NCI-H82 treated with DMSO at 0.1 percent for 48 hours (cell line): ENCODE measurements around the gene PROKR2.

Experiments used
- DNase-seq: peaks from one replicate; lab custom pipeline; 2025; ENCODE audit not compliant: unreplicated experiment; lab: John Stamatoyannopoulos, UW

The PROKR2 gene

DNA sequence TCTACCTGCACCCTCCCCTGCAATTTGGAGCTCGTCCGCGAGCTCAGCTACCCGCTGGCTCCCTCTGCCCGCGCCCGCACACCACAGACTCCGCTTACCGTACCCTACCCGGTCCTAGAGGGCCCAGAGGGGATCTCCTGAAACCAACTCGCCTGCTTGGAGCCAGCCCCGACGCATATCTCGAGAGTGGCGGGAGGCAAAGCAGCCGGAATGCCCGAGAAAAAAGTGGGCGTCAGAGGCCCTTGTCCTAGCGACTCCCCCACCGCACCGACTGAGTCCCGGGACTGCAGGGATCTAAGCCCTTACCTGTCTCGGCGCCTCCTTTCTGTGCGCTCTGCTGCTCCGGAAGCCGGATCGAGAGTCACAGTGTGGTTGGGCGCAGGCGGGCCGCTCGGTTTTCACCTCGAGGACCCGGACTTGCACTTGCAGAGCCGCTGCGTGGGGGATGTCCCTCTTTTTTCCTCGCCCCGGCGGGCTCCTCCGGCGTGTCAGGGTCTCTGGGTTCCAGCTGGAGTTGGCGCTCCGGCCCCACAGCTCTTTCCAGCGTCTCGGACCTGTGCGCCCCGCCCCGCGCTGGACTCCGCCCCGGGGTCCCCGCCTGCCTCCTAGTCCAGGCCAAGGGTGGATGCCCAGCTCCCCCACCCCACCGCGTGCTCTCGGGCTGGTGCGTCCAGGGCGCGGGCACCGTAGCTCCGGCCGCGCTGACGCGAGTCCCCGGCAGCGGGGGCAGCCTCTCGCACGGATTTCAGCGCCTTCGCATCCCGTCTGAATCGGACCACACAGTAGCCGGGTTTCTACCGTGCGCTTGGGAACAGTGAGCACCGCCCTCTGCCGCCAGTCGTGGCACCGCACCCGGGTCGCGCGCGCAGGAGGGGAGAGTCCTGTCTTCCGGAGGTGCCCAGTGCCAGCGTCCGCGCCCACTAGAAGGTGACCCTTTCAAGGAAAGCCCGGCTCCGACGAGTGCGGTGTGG, at the start of gene PROKR2:
Gene PROKR2, minus strand, starts transcription at position 767 of the 971 bp plus-strand sequence. CDS start 2,585 bp downstream, outside the sequence.
- DNase-seq = no peak

DNA sequence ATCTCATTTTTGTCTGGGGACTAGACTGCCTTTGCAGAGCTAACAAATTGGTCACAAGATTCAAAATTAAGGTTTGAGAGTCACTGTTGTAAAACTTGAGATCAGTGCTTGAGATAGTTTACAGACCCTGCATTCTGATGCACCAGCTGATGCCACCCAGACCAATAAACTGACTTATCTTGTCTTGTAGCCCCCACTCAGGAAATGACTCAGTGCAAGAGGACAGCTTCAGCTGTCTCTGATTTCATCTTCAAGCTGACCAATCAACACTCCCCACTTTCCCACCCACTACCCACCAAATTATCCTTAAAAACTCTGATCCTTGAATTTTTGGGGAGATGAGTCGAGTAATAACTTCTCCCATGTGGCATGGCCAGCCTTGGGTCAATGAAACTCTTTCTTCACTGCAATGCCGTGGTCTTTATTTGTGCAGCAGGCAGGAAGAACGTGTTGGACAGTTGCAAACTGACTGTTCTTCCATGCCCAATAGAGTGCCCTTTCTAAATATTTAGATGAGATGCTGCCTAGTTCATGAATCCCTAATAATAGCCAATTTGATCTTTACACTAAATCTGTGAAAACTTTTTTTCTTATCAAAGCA, 48.3 kb upstream of the PROKR2 start:
- DNase-seq = no peak

GRCh38 chr20:5364136-5364821, 47.5 kb upstream of the PROKR2 start:
- DNase-seq = no peak

DNA sequence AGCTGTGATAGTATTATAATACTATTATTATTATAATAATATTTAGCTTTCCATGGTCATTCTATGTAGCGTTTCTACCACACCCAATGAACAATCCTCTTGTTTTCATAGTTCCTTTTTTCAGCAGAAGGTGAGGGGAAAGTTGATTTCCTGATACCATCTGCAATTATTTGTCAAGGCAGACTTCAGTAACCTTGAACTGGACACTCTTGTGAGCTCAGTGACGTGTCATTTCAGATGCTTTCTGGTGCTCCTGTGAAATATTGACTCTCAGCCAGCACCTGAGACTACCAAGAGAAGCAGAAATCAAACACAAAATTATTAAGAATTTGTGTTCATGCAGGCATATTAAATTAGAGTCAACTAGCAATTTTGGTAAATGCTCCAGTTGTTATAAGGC, 46.0 kb upstream of the PROKR2 start:
- DNase-seq = no peak

- DNase-seq = no peak
These were observed 44.4 kb upstream of the PROKR2 start for GRCh38 chr20:5361176-5361575.

DNA sequence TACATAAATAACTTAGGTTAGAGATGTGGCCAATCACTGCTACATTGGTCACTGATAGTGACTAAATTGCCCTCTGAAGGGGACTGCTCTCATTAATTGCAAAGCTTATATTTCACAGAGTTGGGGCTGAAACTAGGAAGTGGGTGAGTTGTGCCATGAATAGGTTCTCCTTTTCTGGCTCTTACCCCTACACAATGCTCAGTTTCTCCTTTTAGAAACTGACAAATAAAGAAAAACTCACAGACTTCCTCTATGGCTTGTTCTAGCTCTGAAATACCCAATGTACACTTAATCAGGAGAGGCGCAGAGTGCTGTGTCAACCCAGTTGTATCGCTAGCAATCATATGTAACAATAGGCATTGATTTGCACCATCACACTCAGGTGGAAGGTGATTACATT, 41.2 kb upstream of the PROKR2 start:
- no peak for DNase-seq

GRCh38 chr20:5356941-5357340, 40.2 kb upstream of the PROKR2 start:
- no peak for DNase-seq

- no peak for DNase-seq
These were observed 38.1 kb upstream of the PROKR2 start for GRCh38 chr20:5354901-5355300.

- no peak for DNase-seq
These were observed 37.1 kb upstream of the PROKR2 start for GRCh38 chr20:5353624-5354496.

- no peak for DNase-seq
These were observed 32.7 kb upstream of the PROKR2 start for GRCh38 chr20:5349448-5349847.

- DNase-seq = no peak
These were observed 25.3 kb upstream of the PROKR2 start for GRCh38 chr20:5342021-5342420.

- no peak for DNase-seq
These were observed 14.6 kb upstream of the PROKR2 start for GRCh38 chr20:5331340-5331739.

- no peak for DNase-seq
These were observed 11.5 kb upstream of the PROKR2 start for GRCh38 chr20:5328268-5328667.

DNA sequence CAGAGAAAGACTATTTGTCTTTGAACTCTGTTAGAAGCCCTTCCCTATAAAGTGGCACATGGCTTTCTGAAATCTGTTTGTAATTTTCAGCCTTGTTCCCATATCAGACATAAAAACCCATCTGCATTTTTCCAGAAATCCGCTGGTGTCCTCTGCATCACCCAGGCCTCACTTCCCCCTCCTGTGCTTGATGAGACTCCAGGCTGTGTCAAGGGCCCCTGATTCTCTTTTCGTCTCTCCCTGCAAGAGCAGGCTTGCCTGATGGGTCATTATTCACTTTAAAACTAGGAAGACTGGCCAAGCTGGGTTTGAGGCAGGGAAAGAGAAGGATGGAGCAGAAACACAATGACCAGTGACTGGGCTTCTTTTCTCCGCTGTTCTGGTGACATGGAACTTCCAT, 10.6 kb upstream of the PROKR2 start:
- DNase-seq = no peak

GRCh38 chr20:5315807-5316187, 957 bp downstream of the PROKR2 start:
- no peak for DNase-seq

DNA sequence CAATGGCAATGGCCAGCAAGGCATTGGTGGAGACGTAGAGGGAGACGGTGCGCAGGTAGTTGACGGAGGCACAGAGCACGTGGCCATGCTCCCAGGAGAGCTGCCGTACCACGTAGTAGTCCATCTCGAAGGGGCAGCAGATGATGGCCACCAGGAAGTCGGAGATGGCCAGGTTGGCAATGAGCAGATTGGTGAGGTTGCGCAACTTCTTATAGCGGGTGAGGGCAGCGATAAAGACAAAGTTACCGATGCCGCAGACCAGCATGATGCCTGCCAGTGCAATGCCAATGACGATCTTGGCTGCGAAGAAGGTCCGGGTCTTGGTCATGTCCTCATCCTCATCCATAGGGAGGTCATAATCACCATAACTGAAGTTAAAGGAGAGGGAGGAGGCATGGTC, 2.8 kb downstream of the PROKR2 start:
- DNase-seq = no peak

DNA sequence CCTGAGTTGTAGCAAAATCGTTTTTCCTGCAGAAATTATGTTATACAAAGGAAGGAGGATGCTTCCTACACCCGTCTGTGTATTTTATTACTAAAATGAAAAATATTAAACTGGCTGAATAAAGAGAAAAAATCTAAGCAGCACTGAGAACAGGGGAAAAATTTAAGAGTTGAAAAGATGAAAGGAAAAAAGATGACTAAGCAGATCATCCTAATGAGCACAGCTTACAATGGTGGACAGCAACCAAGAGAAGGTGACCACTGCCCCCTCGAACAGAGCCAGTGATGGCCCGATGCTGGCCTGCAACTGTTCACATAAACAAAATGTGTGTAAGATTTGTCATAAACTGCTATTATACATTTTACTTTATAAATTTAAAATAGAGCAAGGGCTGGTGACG, 4.2 kb downstream of the PROKR2 start:
- DNase-seq = no peak

DNA sequence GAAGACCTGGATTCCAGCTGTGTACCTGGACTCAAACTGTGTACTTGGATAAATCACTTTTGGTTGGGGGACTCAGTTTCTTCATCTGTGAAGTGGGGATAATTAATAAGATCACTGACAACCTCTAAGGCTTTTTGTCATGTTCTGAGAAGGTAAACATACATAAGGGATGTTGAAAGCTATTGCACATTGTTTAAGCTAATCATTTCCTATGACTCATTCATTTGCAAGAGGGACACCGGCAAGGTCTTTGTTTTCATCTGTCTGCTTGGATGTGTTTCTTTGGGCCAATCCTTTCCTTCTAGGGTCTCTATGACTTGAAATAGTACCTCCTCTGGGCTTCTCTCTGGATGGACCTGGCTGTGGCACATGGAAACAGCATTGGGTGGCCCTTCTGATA, 6.8 kb downstream of the PROKR2 start:
- no peak for DNase-seq

DNA sequence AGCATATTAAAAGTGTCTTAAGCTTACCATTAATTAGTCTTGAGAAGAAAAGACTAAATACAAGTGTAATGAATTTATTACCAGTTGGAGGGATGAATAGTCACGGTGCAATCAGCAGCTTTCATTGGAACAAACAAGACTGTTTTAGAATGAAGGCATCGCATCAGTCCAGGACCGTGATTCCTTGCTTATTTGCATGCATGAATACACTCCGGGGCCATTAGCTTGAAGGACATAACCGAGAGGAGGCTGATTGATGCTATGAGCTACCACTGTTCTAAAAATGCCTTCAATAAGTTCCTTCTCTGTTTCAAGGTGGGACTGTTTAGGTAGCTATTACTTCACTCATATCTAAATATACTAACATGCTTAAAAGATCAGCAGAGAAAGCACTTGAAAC, 17.9 kb downstream of the PROKR2 start:
- no peak for DNase-seq

- DNase-seq = no peak
These were observed 19.3 kb downstream of the PROKR2 start for GRCh38 chr20:5297280-5298004.
